ENCODE data around the gene ZNF622.

ZNF622 gene, protein sequence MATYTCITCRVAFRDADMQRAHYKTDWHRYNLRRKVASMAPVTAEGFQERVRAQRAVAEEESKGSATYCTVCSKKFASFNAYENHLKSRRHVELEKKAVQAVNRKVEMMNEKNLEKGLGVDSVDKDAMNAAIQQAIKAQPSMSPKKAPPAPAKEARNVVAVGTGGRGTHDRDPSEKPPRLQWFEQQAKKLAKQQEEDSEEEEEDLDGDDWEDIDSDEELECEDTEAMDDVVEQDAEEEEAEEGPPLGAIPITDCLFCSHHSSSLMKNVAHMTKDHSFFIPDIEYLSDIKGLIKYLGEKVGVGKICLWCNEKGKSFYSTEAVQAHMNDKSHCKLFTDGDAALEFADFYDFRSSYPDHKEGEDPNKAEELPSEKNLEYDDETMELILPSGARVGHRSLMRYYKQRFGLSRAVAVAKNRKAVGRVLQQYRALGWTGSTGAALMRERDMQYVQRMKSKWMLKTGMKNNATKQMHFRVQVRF

GRCh38 chr5:16465544-16466432, at the start of gene ZNF622:
ZNF622 (minus strand) TSS chr5:16465800; CDS start chr5:16465665, 135 bp downstream.
- H3K4me1 ChIP-seq (ENCODE audit: control insufficient read depth in 2 of 2, insufficient read depth in 2 of 2, low read length in 2 of 2) = peaks cover 40 to 42% of the 10 kb centered on the region in 2 donors
- peaks cover 20 to 27% of the 10 kb centered on the region in 2 donors for H3K36me3 ChIP-seq (ENCODE audit: control insufficient read depth in 2 of 2, insufficient read depth in 2 of 2, low read length in 2 of 2)
- peak within 1 kb of the TSS; percentile 79 to 98 for H3K4me3 ChIP-seq (ENCODE audit: low read length in 2 of 2)
- H3K27ac ChIP-seq (ENCODE audit: low read depth in 2 of 2, low read length in 2 of 2) = peak within 1 kb of the TSS; percentile 87 to 88
- H3K27me3 ChIP-seq (ENCODE audit: control insufficient read depth in 2 of 2, insufficient read depth in 2 of 2, low read length in 2 of 2) = no peaks in the 10 kb centered on the region
- peak within 1 kb of the TSS; percentile 89 to 95 for H3K9ac ChIP-seq (ENCODE audit: low read depth in 1 of 2, low read length in 2 of 2)
- H3K9me3 ChIP-seq (ENCODE audit: control insufficient read depth in 2 of 2, low read length in 2 of 2) = no peaks in the 10 kb centered on the region

GRCh38 chr5:16510098-16510497, 44.5 kb upstream of the ZNF622 start:
- Histone ChIP-seq H3K4me3 (ENCODE audit: low read length in 2 of 2) (no peak overlapping the region), H3K36me3 (ENCODE audit: control insufficient read depth in 2 of 2, insufficient read depth in 2 of 2, low read length in 2 of 2) (no peaks in the 10 kb centered on the region), H3K27me3 (ENCODE audit: control insufficient read depth in 2 of 2, insufficient read depth in 2 of 2, low read length in 2 of 2) (no peaks in the 10 kb centered on the region), H3K9me3 (ENCODE audit: control insufficient read depth in 2 of 2, low read length in 2 of 2) (no peaks in the 10 kb centered on the region), H3K9ac (ENCODE audit: low read depth in 1 of 2, low read length in 2 of 2) (no peak overlapping the region), H3K27ac (ENCODE audit: low read depth in 2 of 2, low read length in 2 of 2) (no peak overlapping the region), H3K4me1 (ENCODE audit: control insufficient read depth in 2 of 2, insufficient read depth in 2 of 2, low read length in 2 of 2) (peaks cover 0 to 7% of the 10 kb centered on the region in 2 donors)

- Histone ChIP-seq H3K4me3 (ENCODE audit: low read length in 2 of 2) (peak overlapping the region; percentile 55 to 65), H3K36me3 (ENCODE audit: control insufficient read depth in 2 of 2, insufficient read depth in 2 of 2, low read length in 2 of 2) (peaks cover 4 to 5% of the 10 kb centered on the region in 2 donors), H3K4me1 (ENCODE audit: control insufficient read depth in 2 of 2, insufficient read depth in 2 of 2, low read length in 2 of 2) (peaks cover 0 to 7% of the 10 kb centered on the region in 2 donors), H3K27ac (ENCODE audit: low read depth in 2 of 2, low read length in 2 of 2) (peak overlapping the region; percentile 78 to 90), H3K9me3 (ENCODE audit: control insufficient read depth in 2 of 2, low read length in 2 of 2) (no peaks in the 10 kb centered on the region), H3K9ac (ENCODE audit: low read depth in 1 of 2, low read length in 2 of 2) (peak overlapping the region; percentile 15 to 85), H3K27me3 (ENCODE audit: control insufficient read depth in 2 of 2, insufficient read depth in 2 of 2, low read length in 2 of 2) (no peaks in the 10 kb centered on the region)
Observed at GRCh38 chr5:16508730-16509531, 43.3 kb upstream of the ZNF622 start.

GRCh38 chr5:16507716-16508115, 42.1 kb upstream of the ZNF622 start:
- Histone ChIP-seq H3K27ac (ENCODE audit: low read depth in 2 of 2, low read length in 2 of 2) (peak overlapping the region; percentile 52 to 90), H3K4me1 (ENCODE audit: control insufficient read depth in 2 of 2, insufficient read depth in 2 of 2, low read length in 2 of 2) (peaks cover 0 to 7% of the 10 kb centered on the region in 2 donors), H3K4me3 (ENCODE audit: low read length in 2 of 2) (peak overlapping the region; percentile 55 to 65), H3K9ac (ENCODE audit: low read depth in 1 of 2, low read length in 2 of 2) (peak overlapping the region in 1 of 2 donors; percentile 85), H3K36me3 (ENCODE audit: control insufficient read depth in 2 of 2, insufficient read depth in 2 of 2, low read length in 2 of 2) (peaks cover 4 to 5% of the 10 kb centered on the region in 2 donors), H3K9me3 (ENCODE audit: control insufficient read depth in 2 of 2, low read length in 2 of 2) (no peaks in the 10 kb centered on the region), H3K27me3 (ENCODE audit: control insufficient read depth in 2 of 2, insufficient read depth in 2 of 2, low read length in 2 of 2) (no peaks in the 10 kb centered on the region)

GRCh38 chr5:16505904-16506303, 40.3 kb upstream of the ZNF622 start:
- no peaks in the 10 kb centered on the region for H3K27me3 ChIP-seq (ENCODE audit: control insufficient read depth in 2 of 2, insufficient read depth in 2 of 2, low read length in 2 of 2)
- no peak overlapping the region for H3K9ac ChIP-seq (ENCODE audit: low read depth in 1 of 2, low read length in 2 of 2)
- H3K27ac ChIP-seq (ENCODE audit: low read depth in 2 of 2, low read length in 2 of 2) = no peak overlapping the region
- no peak overlapping the region for H3K4me3 ChIP-seq (ENCODE audit: low read length in 2 of 2)
- H3K9me3 ChIP-seq (ENCODE audit: control insufficient read depth in 2 of 2, low read length in 2 of 2) = no peaks in the 10 kb centered on the region
- peaks cover 4 to 5% of the 10 kb centered on the region in 2 donors for H3K36me3 ChIP-seq (ENCODE audit: control insufficient read depth in 2 of 2, insufficient read depth in 2 of 2, low read length in 2 of 2)
- peaks cover 0 to 7% of the 10 kb centered on the region in 2 donors for H3K4me1 ChIP-seq (ENCODE audit: control insufficient read depth in 2 of 2, insufficient read depth in 2 of 2, low read length in 2 of 2)

DNA sequence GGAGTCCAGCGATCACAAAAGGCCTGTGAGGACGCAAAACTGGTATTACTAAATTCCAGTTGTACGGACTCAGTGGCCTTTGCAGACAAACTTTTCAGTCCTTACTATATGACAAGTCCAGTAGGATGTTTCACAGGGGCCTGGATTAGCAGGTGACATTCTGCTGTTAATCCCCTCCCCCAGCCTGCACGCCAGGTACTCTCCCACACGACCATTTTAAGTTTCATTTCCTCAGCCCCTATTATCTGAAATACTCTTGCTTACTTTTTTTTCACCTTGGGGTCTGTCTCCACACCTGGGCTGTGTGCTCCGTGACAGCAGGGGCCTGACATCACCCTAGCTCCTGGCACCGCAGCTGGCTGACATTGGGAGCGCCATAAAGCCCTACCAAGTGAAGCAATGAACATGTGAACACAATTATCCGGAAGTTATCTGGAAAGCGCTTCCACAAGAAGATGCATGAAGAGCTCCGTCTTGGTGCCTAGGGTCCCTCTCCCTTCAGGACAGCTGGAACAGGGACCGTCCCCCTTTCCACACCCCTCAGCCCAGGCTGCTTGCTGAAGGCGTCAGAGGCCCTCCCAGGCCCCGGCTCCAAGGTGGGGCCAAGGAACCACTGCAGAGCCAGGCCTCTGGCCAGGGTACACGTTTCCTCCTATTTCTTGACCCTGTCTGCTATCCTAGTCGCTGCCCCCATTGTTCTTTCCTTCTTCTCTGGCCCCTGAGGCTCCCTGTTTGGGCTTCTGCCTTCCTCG, 39.7 kb upstream of the ZNF622 start:
- Histone ChIP-seq H3K27ac (ENCODE audit: low read depth in 2 of 2, low read length in 2 of 2) (no peak overlapping the region), H3K27me3 (ENCODE audit: control insufficient read depth in 2 of 2, insufficient read depth in 2 of 2, low read length in 2 of 2) (no peaks in the 10 kb centered on the region), H3K4me1 (ENCODE audit: control insufficient read depth in 2 of 2, insufficient read depth in 2 of 2, low read length in 2 of 2) (peaks cover 0 to 7% of the 10 kb centered on the region in 2 donors), H3K9ac (ENCODE audit: low read depth in 1 of 2, low read length in 2 of 2) (no peak overlapping the region), H3K4me3 (ENCODE audit: low read length in 2 of 2) (no peak overlapping the region), H3K9me3 (ENCODE audit: control insufficient read depth in 2 of 2, low read length in 2 of 2) (no peaks in the 10 kb centered on the region), H3K36me3 (ENCODE audit: control insufficient read depth in 2 of 2, insufficient read depth in 2 of 2, low read length in 2 of 2) (peaks cover 4 to 5% of the 10 kb centered on the region in 2 donors)

- H3K9ac ChIP-seq (ENCODE audit: low read depth in 1 of 2, low read length in 2 of 2) = no peak overlapping the region
- H3K27me3 ChIP-seq (ENCODE audit: control insufficient read depth in 2 of 2, insufficient read depth in 2 of 2, low read length in 2 of 2) = no peaks in the 10 kb centered on the region
- H3K36me3 ChIP-seq (ENCODE audit: control insufficient read depth in 2 of 2, insufficient read depth in 2 of 2, low read length in 2 of 2) = peaks cover 4 to 5% of the 10 kb centered on the region in 2 donors
- no peaks in the 10 kb centered on the region for H3K9me3 ChIP-seq (ENCODE audit: control insufficient read depth in 2 of 2, low read length in 2 of 2)
- H3K4me3 ChIP-seq (ENCODE audit: low read length in 2 of 2) = no peak overlapping the region
- no peak overlapping the region for H3K27ac ChIP-seq (ENCODE audit: low read depth in 2 of 2, low read length in 2 of 2)
- H3K4me1 ChIP-seq (ENCODE audit: control insufficient read depth in 2 of 2, insufficient read depth in 2 of 2, low read length in 2 of 2) = peaks cover 0 to 7% of the 10 kb centered on the region in 2 donors
Observed at GRCh38 chr5:16504571-16504970, 39.0 kb upstream of the ZNF622 start.

DNA sequence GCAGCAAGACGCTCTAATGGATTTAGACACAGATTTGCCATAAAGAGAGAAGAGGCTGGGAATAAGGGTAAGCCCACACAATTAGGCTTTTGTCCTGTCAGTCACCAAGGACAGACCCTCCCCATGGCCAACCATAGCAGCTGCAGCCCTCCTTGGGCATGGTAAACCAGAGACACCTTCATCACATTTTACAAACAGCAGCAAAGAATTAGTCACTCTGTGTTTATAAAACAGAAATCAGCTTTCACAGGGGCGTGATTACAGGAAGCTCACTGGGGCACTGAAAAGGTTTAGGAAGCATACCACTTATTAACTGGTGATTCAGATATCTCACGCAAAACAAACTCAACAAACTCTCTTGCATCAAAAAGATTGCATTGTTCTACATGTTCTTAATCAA, 37.3 kb upstream of the ZNF622 start:
- Histone ChIP-seq H3K9me3 (ENCODE audit: control insufficient read depth in 2 of 2, low read length in 2 of 2) (no peaks in the 10 kb centered on the region), H3K4me1 (ENCODE audit: control insufficient read depth in 2 of 2, insufficient read depth in 2 of 2, low read length in 2 of 2) (peaks cover 0 to 4% of the 10 kb centered on the region in 2 donors), H3K9ac (ENCODE audit: low read depth in 1 of 2, low read length in 2 of 2) (no peak overlapping the region), H3K36me3 (ENCODE audit: control insufficient read depth in 2 of 2, insufficient read depth in 2 of 2, low read length in 2 of 2) (peaks cover 4 to 5% of the 10 kb centered on the region in 2 donors), H3K4me3 (ENCODE audit: low read length in 2 of 2) (no peak overlapping the region), H3K27me3 (ENCODE audit: control insufficient read depth in 2 of 2, insufficient read depth in 2 of 2, low read length in 2 of 2) (no peaks in the 10 kb centered on the region), H3K27ac (ENCODE audit: low read depth in 2 of 2, low read length in 2 of 2) (no peak overlapping the region)

- peaks cover 4 to 5% of the 10 kb centered on the region in 2 donors for H3K36me3 ChIP-seq (ENCODE audit: control insufficient read depth in 2 of 2, insufficient read depth in 2 of 2, low read length in 2 of 2)
- H3K27ac ChIP-seq (ENCODE audit: low read depth in 2 of 2, low read length in 2 of 2) = no peak overlapping the region
- no peaks in the 10 kb centered on the region for H3K9me3 ChIP-seq (ENCODE audit: control insufficient read depth in 2 of 2, low read length in 2 of 2)
- H3K9ac ChIP-seq (ENCODE audit: low read depth in 1 of 2, low read length in 2 of 2) = no peak overlapping the region
- H3K4me1 ChIP-seq (ENCODE audit: control insufficient read depth in 2 of 2, insufficient read depth in 2 of 2, low read length in 2 of 2) = no peaks in the 10 kb centered on the region
- no peaks in the 10 kb centered on the region for H3K27me3 ChIP-seq (ENCODE audit: control insufficient read depth in 2 of 2, insufficient read depth in 2 of 2, low read length in 2 of 2)
- H3K4me3 ChIP-seq (ENCODE audit: low read length in 2 of 2) = no peak overlapping the region
Observed at GRCh38 chr5:16500024-16500423, 34.4 kb upstream of the ZNF622 start.
